K562 (cell line): Measurements from ENCODE around the gene KMT5B. TPM values are rescaled to one million over a fixed set of nuclear protein-coding genes. Genes with fewer than 3 reads are reported as not detected.

ENCODE experiments used
- BCL6 ChIP-seq: fragments of 250-450 bp; sonication (Bioruptor Pico); IDR thresholded peaks from 2 replicates; pipeline ENCODE4 v1.4.0; 2020
- CHD4 ChIP-seq: fragments of 200-600 bp; sonication (generic); IDR thresholded peaks from 3 replicates; pipeline ENCODE4 v1.6.1; 2012; ENCODE audit warnings: low read depth, mild to moderate bottlenecking, mixed read lengths, low read length, inconsistent platforms; ENCODE audit not compliant: insufficient read depth, insufficient replicate concordance, poor library complexity, severe bottlenecking
- ETS2 ChIP-seq: IDR thresholded peaks from 2 replicates; pipeline ENCODE4 v1.6.1; 2016; ENCODE audit warnings: borderline replicate concordance, missing genetic modification characterization, mild to moderate bottlenecking, moderate library complexity, missing compliant biosample characterization; ENCODE audit not compliant: poor library complexity, severe bottlenecking
- HMG20B ChIP-seq: fragments of 250-450 bp; sonication (Bioruptor Pico); IDR thresholded peaks from 2 replicates; pipeline ENCODE4 v1.5.0; 2021; ENCODE audit warnings: mild to moderate bottlenecking
- HMGN3 ChIP-seq: IDR thresholded peaks from 2 replicates; pipeline ENCODE4 v1.6.1; 2011; ENCODE audit warnings: borderline replicate concordance, low read depth, mild to moderate bottlenecking, mixed read lengths, low read length; ENCODE audit not compliant: insufficient read length; ENCODE audit errors: extremely low read depth
- HOXB6 ChIP-seq: fragments of 250-450 bp; sonication (Bioruptor Pico); IDR thresholded peaks from 2 replicates; pipeline ENCODE4 v1.5.1; 2022; ENCODE audit warnings: mild to moderate bottlenecking, borderline replicate concordance
- KLF10 ChIP-seq: fragments of 250-450 bp; sonication (Bioruptor Pico); IDR thresholded peaks from 2 replicates; pipeline ENCODE4 v1.6.1; 2021; ENCODE audit warnings: matching md5 sums
- LARP7 ChIP-seq: fragments of 450-650 bp; IDR thresholded peaks from 2 replicates; pipeline ENCODE4 v1.6.1; 2016
- MEF2A ChIP-seq: IDR thresholded peaks from 2 replicates; pipeline ENCODE4 v1.6.1; 2011; ENCODE audit warnings: low read depth, mild to moderate bottlenecking, low read length, moderate library complexity; ENCODE audit not compliant: control insufficient read depth
- MTF1 ChIP-seq: fragments of 250-450 bp; sonication (Bioruptor Pico); IDR thresholded peaks from 2 replicates; pipeline ENCODE4 v1.9.0; 2021; ENCODE audit warnings: moderate library complexity, mild to moderate bottlenecking, inconsistent platforms, borderline replicate concordance
- NONO ChIP-seq, 2 experiments: fragments of 200-400 bp in 1 of 2; fragments of 450-650 bp in 1 of 2; formaldehyde crosslinking in 1 of 2; IDR thresholded peaks; 2 replicates each; pipeline ENCODE4 v1.6.1; 2017; ENCODE audit warnings: low read depth in 2 of 2, mild to moderate bottlenecking in 2 of 2, moderate library complexity in 2 of 2, low read length in 1 of 2
- NR3C1 ChIP-seq: sonication (generic); formaldehyde crosslinking; IDR thresholded peaks from 2 replicates; pipeline ENCODE4 v1.8.1; 2022; ENCODE audit warnings: missing genetic modification reagents
- PTRF ChIP-seq: fragments of 450-650 bp; IDR thresholded peaks from 2 replicates; pipeline ENCODE4 v1.6.1; 2016; ENCODE audit warnings: mild to moderate bottlenecking, missing genetic modification characterization, missing compliant biosample characterization
- RBFOX2 ChIP-seq: fragments of 200-400 bp; formaldehyde crosslinking; IDR thresholded peaks from 2 replicates; pipeline ENCODE4 v1.6.1; 2017; ENCODE audit warnings: low read depth, mild to moderate bottlenecking, low read length, moderate library complexity
- RUNX1 ChIP-seq: sonication (generic); IDR thresholded peaks from 2 replicates; pipeline ENCODE4 v1.6.1; 2016; ENCODE audit warnings: antibody characterized with exemption, low read depth
- ZNF121 ChIP-seq: sonication (generic); formaldehyde crosslinking; conservative IDR thresholded peaks from 2 replicates; pipeline ENCODE4 v1.8.0; 2022; ENCODE audit warnings: missing genetic modification reagents
- ZNF134 ChIP-seq: fragments of 250-450 bp; sonication (Bioruptor Pico); conservative IDR thresholded peaks from 2 replicates; pipeline ENCODE4 v1.4.0; 2020
- ZNF324 ChIP-seq: fragments of 250-450 bp; sonication (Bioruptor Pico); IDR thresholded peaks from 2 replicates; pipeline ENCODE4 v1.4.0; 2020; ENCODE audit warnings: mild to moderate bottlenecking
- polyA plus RNA-seq, 8 experiments: library from polyadenylated mRNA; depleted of rRNA in 4 of 8; stranded (reverse) in 5 of 8; unstranded in 3 of 8; fragments of >200 nt; fragmentation: Nextera tagmentation in 2 of 8; fragmentation: Illumina TruSeq in 1 of 8; extraction: Ambion mirVana in 2 of 8; extraction: Trizol in 1 of 8; gene quantifications; 2 replicates each; pipeline versions ENCODE4 v1.2.1 to v1.2.3, GENCODE V29; 2011 to 2014; ENCODE audit warnings: inconsistent platforms in 1 of 8, missing spikeins in 1 of 8
- total RNA-seq, 7 experiments: library from RNA; depleted of rRNA in 6 of 7; stranded (reverse); fragments of >200 nt in 6 of 7; fragmentation: Illumina TruSeq in 2 of 7; extraction: Trizol in 2 of 7; gene quantifications; 2 replicates each; pipeline versions ENCODE4 v1.2.1 to v1.2.3, GENCODE V29; 2011 to 2021; ENCODE audit warnings: low replicate concordance in 1 of 7
- TF ChIP-seq, protein P1 (sequence below): sonication (generic); formaldehyde crosslinking; IDR thresholded peaks from 2 replicates; pipeline ENCODE4 v1.8.0; 2023; ENCODE audit warnings: mild to moderate bottlenecking, missing genetic modification reagents
- TF ChIP-seq, protein P2 (sequence below): fragments of 200-800 bp; sonication (Bioruptor generic); IDR thresholded peaks from 2 replicates; pipeline ENCODE4 v1.6.1; 2017; ENCODE audit warnings: missing genetic modification characterization, missing compliant biosample characterization
- TF ChIP-seq, protein P3 (sequence below): sonication (generic); formaldehyde crosslinking; IDR thresholded peaks from 2 replicates; pipeline ENCODE4 v1.8.0; 2022; ENCODE audit warnings: mild to moderate bottlenecking, missing genetic modification reagents
- TF ChIP-seq, protein P4 (sequence below): sonication (generic); IDR thresholded peaks from 2 replicates; pipeline ENCODE4 v1.6.1; 2016
- TF ChIP-seq, protein P5 (sequence below): fragments of 250-450 bp; sonication (Bioruptor Pico); IDR thresholded peaks from 2 replicates; pipeline ENCODE4 v1.8.0; 2021; ENCODE audit warnings: borderline replicate concordance, mild to moderate bottlenecking, moderate library complexity; ENCODE audit not compliant: poor library complexity, severe bottlenecking

The KMT5B gene
- total and polyA plus RNA-seq, 9 of the 15 experiments (the other 6 are each of a cell fraction or from before 2014, with no cell fraction given): 7.3 to 27.3 (median 20.9) TPM

DNA sequence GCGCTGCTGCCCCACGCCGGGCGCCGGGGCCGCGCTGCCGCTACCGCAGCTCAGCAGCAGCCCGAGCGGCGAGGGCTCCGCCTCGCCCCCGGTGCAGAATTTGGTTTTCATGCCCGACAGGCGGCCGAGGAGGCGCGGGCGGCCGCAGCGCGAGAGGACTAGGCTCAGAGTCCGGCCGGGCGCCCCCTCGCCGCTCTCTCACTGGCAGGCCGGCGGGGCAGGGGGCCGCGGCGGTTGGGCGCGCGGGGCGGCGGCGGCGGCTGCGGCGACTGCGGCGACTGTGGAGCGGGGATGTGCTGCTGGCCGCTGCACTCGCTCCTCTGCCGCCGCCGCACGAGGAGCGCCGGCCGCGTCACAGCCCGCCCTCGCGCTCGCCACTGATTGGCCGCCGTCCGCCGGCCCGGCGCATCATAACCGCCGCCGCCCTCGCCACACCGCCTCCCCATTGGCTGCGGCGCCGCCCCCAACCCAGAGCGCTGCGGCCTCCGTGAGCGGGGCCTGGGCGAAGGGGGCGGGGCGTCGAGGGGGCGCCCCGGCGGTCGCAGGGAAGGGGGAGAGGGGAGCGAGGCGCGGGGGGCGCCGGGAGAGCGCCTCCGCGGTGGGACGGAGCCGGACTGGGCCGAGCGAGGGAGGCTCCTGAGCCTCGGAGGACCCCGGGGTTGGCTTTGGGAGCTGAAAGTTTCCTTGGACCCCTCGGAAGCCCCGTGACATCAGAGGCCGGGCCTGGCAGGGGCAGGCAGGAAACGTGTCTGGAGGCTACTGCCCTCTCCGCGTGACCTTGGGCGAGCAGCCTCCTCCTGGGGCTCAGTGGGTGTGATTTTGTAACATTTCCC lies 91.8 kb downstream of the KMT5B start, which contains the start of gene CHKA (continued):
- TF ChIP-seq CHD4 (no peak), ZNF324 (CRISPR knock-in tag) (no peak), NR3C1 (CRISPR knock-in tag) (no peak), KLF10 (no peak), RUNX1 (no peak), HOXB6 (CRISPR knock-in tag) (no peak), HMG20B (CRISPR knock-in tag) (no peak), LARP7 (no peak), MTF1 (CRISPR knock-in tag) (no peak), PTRF (tag) (no peak), RBFOX2 (peak; percentile 81), MEF2A (no peak), HMGN3 (peak; percentile 51), ZNF134 (no peak), BCL6 (CRISPR knock-in tag) (no peak), ZNF121 (CRISPR knock-in tag) (no peak), NONO (IDR thresholded peaks at IDR 0.05; ENCODE audit: low read depth in 2 of 2, low read length in 1 of 2) (peak in 1 of 2 experiments; percentile 42; a peak in 2 of 4 replicates), ETS2 (tag) (no peak)
- TF ChIP-seq, protein P1, sequence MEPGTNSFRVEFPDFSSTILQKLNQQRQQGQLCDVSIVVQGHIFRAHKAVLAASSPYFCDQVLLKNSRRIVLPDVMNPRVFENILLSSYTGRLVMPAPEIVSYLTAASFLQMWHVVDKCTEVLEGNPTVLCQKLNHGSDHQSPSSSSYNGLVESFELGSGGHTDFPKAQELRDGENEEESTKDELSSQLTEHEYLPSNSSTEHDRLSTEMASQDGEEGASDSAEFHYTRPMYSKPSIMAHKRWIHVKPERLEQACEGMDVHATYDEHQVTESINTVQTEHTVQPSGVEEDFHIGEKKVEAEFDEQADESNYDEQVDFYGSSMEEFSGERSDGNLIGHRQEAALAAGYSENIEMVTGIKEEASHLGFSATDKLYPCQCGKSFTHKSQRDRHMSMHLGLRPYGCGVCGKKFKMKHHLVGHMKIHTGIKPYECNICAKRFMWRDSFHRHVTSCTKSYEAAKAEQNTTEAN (CRISPR knock-in tag): no peak
- TF ChIP-seq, protein P2, sequence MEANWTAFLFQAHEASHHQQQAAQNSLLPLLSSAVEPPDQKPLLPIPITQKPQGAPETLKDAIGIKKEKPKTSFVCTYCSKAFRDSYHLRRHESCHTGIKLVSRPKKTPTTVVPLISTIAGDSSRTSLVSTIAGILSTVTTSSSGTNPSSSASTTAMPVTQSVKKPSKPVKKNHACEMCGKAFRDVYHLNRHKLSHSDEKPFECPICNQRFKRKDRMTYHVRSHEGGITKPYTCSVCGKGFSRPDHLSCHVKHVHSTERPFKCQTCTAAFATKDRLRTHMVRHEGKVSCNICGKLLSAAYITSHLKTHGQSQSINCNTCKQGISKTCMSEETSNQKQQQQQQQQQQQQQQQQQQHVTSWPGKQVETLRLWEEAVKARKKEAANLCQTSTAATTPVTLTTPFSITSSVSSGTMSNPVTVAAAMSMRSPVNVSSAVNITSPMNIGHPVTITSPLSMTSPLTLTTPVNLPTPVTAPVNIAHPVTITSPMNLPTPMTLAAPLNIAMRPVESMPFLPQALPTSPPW (CRISPR knock-in tag): peak; percentile 89
- TF ChIP-seq, protein P3, sequence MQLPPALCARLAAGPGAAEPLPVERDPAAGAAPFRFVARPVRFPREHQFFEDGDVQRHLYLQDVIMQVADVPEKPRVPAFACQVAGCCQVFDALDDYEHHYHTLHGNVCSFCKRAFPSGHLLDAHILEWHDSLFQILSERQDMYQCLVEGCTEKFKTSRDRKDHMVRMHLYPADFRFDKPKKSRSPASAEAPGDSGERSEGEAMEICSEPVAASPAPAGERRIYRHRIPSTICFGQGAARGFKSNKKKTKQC (CRISPR knock-in tag): no peak; the same call in 1 of the 2 replicates
- TF ChIP-seq, protein P4, sequence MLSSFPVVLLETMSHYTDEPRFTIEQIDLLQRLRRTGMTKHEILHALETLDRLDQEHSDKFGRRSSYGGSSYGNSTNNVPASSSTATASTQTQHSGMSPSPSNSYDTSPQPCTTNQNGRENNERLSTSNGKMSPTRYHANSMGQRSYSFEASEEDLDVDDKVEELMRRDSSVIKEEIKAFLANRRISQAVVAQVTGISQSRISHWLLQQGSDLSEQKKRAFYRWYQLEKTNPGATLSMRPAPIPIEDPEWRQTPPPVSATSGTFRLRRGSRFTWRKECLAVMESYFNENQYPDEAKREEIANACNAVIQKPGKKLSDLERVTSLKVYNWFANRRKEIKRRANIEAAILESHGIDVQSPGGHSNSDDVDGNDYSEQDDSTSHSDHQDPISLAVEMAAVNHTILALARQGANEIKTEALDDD: no peak
- TF ChIP-seq, protein P5, sequence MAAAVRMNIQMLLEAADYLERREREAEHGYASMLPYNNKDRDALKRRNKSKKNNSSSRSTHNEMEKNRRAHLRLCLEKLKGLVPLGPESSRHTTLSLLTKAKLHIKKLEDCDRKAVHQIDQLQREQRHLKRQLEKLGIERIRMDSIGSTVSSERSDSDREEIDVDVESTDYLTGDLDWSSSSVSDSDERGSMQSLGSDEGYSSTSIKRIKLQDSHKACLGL (CRISPR knock-in tag): no peak
